Thyroid gland (tissue), 4 donors: Measurements from ENCODE around the gene DLGAP1. TPM values are rescaled to one million over a fixed set of nuclear protein-coding genes. Genes with fewer than 3 reads are reported as not detected.

Experiments
- DNase-seq, 2 donors: peaks; one replicate each; pipeline ENCODE4 v3.0.0-alpha.2; 2019
- H3K27ac ChIP-seq, 3 donors: fragments of 200-600 bp; sonication (generic); 1 replicate in 2 of 3; 2 replicates in 1 of 3; pipeline ENCODE4 v1.5.1; 2016 to 2019; ENCODE audit warnings: mild to moderate bottlenecking in 1 of 3, moderate library complexity in 1 of 3
- H3K27me3 ChIP-seq: fragments of 200-600 bp; sonication (generic); one replicate; pipeline ENCODE4 v1.5.1; 2019
- H3K36me3 ChIP-seq, 2 donors: fragments of 200-600 bp; sonication (generic); one replicate each; pipeline ENCODE4 v1.5.1; 2016 to 2019
- H3K4me1 ChIP-seq, 2 donors: fragments of 200-600 bp; sonication (generic); one replicate each; pipeline ENCODE4 v1.5.1; 2017 to 2019
- H3K4me3 ChIP-seq, 3 donors: fragments of 200-600 bp; sonication (generic); replicated peaks in 1 of 3; 1 replicate in 2 of 3; 2 replicates in 1 of 3; pipeline ENCODE4 v1.5.1; 2016; ENCODE audit warnings: mild to moderate bottlenecking in 1 of 3
- H3K9me3 ChIP-seq: fragments of 200-600 bp; sonication (generic); one replicate; pipeline ENCODE4 v1.5.1; 2017
- POLR2A ChIP-seq, 2 donors: fragments of 450-650 bp; IDR thresholded peaks; one replicate each; pipeline ENCODE4 v1.6.1; 2017; ENCODE audit warnings: antibody characterized with exemption in 2 of 2, mild to moderate bottlenecking in 2 of 2, moderate library complexity in 1 of 2
- WGBS, 2 donors: methylation state at CpG; one replicate each; pipeline ENCODE4 v1.1.5; 2017; 5-methylcytosine and 5-hydroxymethylcytosine counted together
- intact Hi-C: fragments of 100-400 bp; cut with DNase I; formaldehyde crosslinking; loops from one replicate; pipeline ENCODE4 v1.15.1; 2023
- total RNA-seq, 4 donors: library from RNA; depleted of rRNA; stranded (reverse); fragments of >200 nt; gene quantifications; one replicate each; pipeline ENCODE4 v1.2.3, GENCODE V29; 2016
- TF ChIP-seq, protein P1 (sequence below), 6 experiments: fragments of 200-600 bp in 3 of 6; fragments of 450-650 bp in 3 of 6; sonication (generic) in 3 of 6; IDR thresholded peaks; one replicate each; pipeline ENCODE4 v1.5.1; 2016 to 2019; ENCODE audit warnings: antibody characterized with exemption in 6 of 6, mild to moderate bottlenecking in 2 of 6, inconsistent platforms in 1 of 6, moderate library complexity in 1 of 6

The DLGAP1 gene
- total RNA-seq, 4 donors from 2014 or later = 0.25 to 2.7 (median 0.77) TPM

GRCh38 chr18:3799515-3799914 lies 655.6 kb downstream of the DLGAP1 start:
- no peak overlapping the region for H3K4me3 ChIP-seq
- 21 to 35% methylated on average over 4 of the region's 4 CpGs for WGBS, 2 donors
- TF ChIP-seq, protein P1, sequence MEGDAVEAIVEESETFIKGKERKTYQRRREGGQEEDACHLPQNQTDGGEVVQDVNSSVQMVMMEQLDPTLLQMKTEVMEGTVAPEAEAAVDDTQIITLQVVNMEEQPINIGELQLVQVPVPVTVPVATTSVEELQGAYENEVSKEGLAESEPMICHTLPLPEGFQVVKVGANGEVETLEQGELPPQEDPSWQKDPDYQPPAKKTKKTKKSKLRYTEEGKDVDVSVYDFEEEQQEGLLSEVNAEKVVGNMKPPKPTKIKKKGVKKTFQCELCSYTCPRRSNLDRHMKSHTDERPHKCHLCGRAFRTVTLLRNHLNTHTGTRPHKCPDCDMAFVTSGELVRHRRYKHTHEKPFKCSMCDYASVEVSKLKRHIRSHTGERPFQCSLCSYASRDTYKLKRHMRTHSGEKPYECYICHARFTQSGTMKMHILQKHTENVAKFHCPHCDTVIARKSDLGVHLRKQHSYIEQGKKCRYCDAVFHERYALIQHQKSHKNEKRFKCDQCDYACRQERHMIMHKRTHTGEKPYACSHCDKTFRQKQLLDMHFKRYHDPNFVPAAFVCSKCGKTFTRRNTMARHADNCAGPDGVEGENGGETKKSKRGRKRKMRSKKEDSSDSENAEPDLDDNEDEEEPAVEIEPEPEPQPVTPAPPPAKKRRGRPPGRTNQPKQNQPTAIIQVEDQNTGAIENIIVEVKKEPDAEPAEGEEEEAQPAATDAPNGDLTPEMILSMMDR (IDR thresholded peaks at IDR 0.05) = no peak
- TF ChIP-seq POLR2A (IDR thresholded peaks at IDR 0.05) = no peak
- no peak overlapping the region for H3K27ac ChIP-seq
- DNase-seq = peak in 1 of 2 donors; percentile 29
- peaks cover 0 to 8% of the 10 kb centered on the region in 2 donors for H3K4me1 ChIP-seq
- no peaks in the 10 kb centered on the region for H3K27me3 ChIP-seq
- H3K36me3 ChIP-seq = no peaks in the 10 kb centered on the region
- H3K9me3 ChIP-seq = no peaks in the 10 kb centered on the region
- intact Hi-C loops = no loop called here

GRCh38 chr18:3798032-3798431 lies 657.1 kb downstream of the DLGAP1 start:
- TF ChIP-seq, protein P1 (IDR thresholded peaks at IDR 0.05) = no peak
- no peak for TF ChIP-seq POLR2A (IDR thresholded peaks at IDR 0.05)
- Histone ChIP-seq H3K9me3 (no peaks in the 10 kb centered on the region), H3K27me3 (no peaks in the 10 kb centered on the region), H3K4me1 (peaks cover 0 to 5% of the 10 kb centered on the region in 2 donors), H3K27ac (no peak overlapping the region), H3K4me3 (no peak overlapping the region), H3K36me3 (no peaks in the 10 kb centered on the region)
- DNase-seq = no peak
- WGBS, 2 donors = 89 to 91% methylated on average over 3 of the region's 3 CpGs
- intact Hi-C loops = no loop called here

DNA sequence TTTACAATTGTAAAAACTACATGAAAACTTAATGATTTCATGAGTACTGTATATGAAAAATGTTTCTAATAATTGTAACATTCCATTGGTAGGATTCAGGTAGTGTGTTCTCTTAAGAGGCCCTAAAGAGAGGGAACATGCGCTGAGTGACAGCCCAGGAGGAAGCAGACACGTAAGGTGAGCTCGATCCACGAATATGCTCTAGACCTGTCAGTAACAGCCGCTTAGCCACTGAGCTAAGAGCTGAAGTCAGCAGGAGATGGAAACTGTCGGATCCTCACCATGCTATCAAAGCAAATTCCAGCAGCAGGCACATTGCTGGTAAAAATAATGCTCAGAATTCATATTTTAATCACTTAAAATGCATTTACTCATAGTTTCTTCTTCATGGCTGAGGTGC lies 658.7 kb downstream of the DLGAP1 start:
- Histone ChIP-seq H3K9me3 (no peaks in the 10 kb centered on the region), H3K27me3 (no peaks in the 10 kb centered on the region), H3K4me1 (peaks cover 0 to 5% of the 10 kb centered on the region in 2 donors), H3K27ac (no peak overlapping the region), H3K4me3 (no peak overlapping the region), H3K36me3 (no peaks in the 10 kb centered on the region)
- TF ChIP-seq, protein P1 (IDR thresholded peaks at IDR 0.05) = no peak
- WGBS, 2 donors = 90 to 92% methylated on average over 6 of the region's 6 CpGs
- intact Hi-C loops = no loop called here
- DNase-seq = no peak

DNA sequence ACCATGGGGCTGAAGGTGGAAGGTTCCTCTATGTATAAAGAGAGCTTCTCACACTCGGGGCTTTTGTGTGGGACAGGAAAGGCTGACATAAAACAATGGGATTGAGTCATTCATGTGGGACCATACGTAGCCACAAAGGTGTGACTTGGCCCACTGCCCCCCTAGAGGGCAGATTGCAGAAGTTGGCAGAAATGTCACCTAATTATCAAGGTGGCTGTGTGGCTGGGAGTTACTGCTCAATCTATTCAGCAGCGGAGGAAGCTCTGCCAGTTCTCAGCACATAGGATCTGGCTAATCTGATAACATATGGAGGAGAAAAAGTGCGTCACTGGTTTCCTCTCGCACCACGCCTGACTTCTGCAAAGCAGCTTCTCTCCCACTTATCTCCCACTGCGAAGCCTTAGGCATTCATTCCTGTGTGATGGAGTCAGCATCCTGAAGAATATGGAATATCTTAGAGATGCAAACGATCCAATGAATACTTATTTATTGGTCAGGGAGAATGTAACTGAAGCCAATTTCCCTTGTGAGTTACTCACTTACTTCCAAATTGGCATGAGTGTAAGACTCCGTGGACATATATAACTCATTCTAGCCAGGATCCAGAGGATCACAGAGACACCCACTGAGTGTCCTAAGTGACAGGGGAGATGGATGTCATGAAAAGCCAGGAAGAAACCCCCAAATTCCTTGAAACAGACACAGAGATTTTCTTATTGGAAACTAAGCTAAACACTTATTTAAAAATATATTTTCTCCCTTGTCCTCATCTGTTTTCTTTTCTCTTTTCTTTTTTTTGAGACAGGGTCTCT lies 660.4 kb downstream of the DLGAP1 start:
- Histone ChIP-seq H3K27ac (no peak overlapping the region), H3K4me1 (peaks cover 0 to 5% of the 10 kb centered on the region in 2 donors), H3K27me3 (no peaks in the 10 kb centered on the region), H3K36me3 (no peaks in the 10 kb centered on the region), H3K4me3 (no peak overlapping the region), H3K9me3 (no peaks in the 10 kb centered on the region)
- intact Hi-C loops = no loop called here
- no peak for DNase-seq
- WGBS, 2 donors = 54 to 69% methylated on average over 9 of the region's 9 CpGs
- TF ChIP-seq POLR2A (IDR thresholded peaks at IDR 0.05) = no peak
- TF ChIP-seq, protein P1 (IDR thresholded peaks at IDR 0.05) = no peak

DNA sequence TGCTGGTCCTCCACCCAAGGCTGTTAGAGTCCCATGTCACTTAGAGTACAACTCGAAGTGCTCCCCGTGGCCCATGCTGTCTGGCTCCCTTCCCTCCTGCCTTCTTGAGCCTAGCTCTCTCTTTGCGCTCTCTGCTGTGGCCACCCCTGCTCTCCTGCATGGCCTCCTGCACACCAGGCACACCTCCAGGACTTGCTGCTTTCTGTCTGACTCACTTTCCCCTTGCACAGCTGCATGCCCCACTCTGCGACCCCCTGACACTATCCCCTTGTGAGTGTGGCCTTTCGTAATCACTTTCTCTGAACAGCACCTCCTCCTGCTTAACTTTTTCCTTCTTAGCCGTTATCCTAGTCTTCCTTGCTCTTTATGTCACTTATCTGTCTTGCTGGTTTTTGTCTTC lies 661.6 kb downstream of the DLGAP1 start:
- 81 to 87% methylated on average over 6 of the region's 6 CpGs for WGBS, 2 donors
- DNase-seq = no peak

More for the DNA sequence above, 661.6 kb downstream of the DLGAP1 start:
- H3K4me3 ChIP-seq = no peak overlapping the region
- H3K27me3 ChIP-seq = no peaks in the 10 kb centered on the region
- no peaks in the 10 kb centered on the region for H3K9me3 ChIP-seq
- TF ChIP-seq POLR2A (IDR thresholded peaks at IDR 0.05) = no peak
- TF ChIP-seq, protein P1 (IDR thresholded peaks at IDR 0.05) = no peak
- H3K27ac ChIP-seq = no peak overlapping the region
- intact Hi-C loops = no loop called here
- H3K36me3 ChIP-seq = no peaks in the 10 kb centered on the region
- H3K4me1 ChIP-seq = no peaks in the 10 kb centered on the region
